ENCODE results near the gene SRP68. TPM values are rescaled to one million over a fixed set of nuclear protein-coding genes. Genes with fewer than 3 reads are reported as not detected.
A peak's percentile ranks its signal among the peaks of the same experiment; 100 is the strongest.

The SRP68 gene
- total RNA-seq, 2 donors from 2014 or later: 73.9 to 78.0 TPM

DNA sequence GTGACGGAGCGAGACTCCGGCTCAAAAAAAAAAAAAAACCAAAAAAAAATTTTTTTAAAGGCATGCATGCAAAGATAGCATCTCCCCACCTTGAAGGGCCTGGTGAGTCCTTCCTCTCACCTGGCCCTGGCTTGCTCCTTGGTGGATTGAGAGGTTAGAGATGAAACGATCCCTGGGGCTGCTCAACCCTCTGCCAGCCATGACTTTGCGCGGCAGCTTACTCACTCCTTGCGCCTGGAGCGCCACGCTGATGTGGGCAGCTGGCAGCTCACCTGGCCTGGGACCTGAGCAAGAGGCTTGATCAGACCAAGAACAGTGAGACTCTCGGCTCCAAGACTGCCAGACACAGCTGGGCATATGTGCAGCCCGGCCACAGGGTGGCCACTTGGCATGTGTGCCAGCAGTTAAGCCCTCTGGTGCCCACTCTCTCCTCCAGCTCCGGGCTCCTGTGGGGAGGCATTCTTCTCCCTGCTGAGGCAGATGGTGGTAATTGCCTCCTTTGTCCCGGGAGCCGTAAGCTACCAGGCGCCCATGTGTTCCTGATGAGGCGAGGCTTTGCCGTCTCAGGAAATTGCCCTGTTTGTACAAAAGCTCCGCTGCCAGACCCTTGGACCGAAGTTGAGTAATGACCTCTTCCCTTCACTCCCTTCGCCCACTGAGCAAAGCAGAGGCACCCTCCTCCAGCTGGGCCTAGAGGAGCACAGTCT, 40.1 kb downstream of the SRP68 start:
- Mint-ChIP-seq H3K4me1 (peaks cover 18% of the 10 kb centered on the region), H3K9me3 (no peaks in the 10 kb centered on the region), H3K4me3 (no peak overlapping the region), H3K27ac (no peak overlapping the region), H3K27me3 (ENCODE audit: insufficient read depth) (peaks cover 5% of the 10 kb centered on the region), H3K36me3 (ENCODE audit: low read depth) (no peaks in the 10 kb centered on the region)
- WGBS, 2 experiments (ENCODE audit: insufficient coverage in 1 of 2, insufficient read length in 1 of 2): 95 to 97% methylated on average over 11 to 20 of the region's 20 CpGs
- no peak overlapping the region for H3K27ac ChIP-seq (ENCODE audit: low read depth, low read length)
- no peaks in the 10 kb centered on the region for H3K9me3 ChIP-seq (ENCODE audit: control insufficient read depth, low read length)
- H3K4me1 ChIP-seq (ENCODE audit: control insufficient read depth, insufficient read depth, low read length): peaks cover 4% of the 10 kb centered on the region
- TF ChIP-seq, protein P1, sequence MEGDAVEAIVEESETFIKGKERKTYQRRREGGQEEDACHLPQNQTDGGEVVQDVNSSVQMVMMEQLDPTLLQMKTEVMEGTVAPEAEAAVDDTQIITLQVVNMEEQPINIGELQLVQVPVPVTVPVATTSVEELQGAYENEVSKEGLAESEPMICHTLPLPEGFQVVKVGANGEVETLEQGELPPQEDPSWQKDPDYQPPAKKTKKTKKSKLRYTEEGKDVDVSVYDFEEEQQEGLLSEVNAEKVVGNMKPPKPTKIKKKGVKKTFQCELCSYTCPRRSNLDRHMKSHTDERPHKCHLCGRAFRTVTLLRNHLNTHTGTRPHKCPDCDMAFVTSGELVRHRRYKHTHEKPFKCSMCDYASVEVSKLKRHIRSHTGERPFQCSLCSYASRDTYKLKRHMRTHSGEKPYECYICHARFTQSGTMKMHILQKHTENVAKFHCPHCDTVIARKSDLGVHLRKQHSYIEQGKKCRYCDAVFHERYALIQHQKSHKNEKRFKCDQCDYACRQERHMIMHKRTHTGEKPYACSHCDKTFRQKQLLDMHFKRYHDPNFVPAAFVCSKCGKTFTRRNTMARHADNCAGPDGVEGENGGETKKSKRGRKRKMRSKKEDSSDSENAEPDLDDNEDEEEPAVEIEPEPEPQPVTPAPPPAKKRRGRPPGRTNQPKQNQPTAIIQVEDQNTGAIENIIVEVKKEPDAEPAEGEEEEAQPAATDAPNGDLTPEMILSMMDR (conservative IDR thresholded peaks at IDR 0.05): no peak
- no peak for DNase-seq
- no peaks in the 10 kb centered on the region for H3K36me3 ChIP-seq (ENCODE audit: control insufficient read depth, insufficient read depth, low read length)
- H3K27me3 ChIP-seq (ENCODE audit: control insufficient read depth, insufficient read depth, low read length, poor library complexity, severe bottlenecking): no peaks in the 10 kb centered on the region
- no peak overlapping the region for H3K4me3 ChIP-seq (ENCODE audit: low read length)
- no peak overlapping the region for H3K9ac ChIP-seq (ENCODE audit: extremely low read depth, low read length, poor library complexity, severe bottlenecking)

DNA sequence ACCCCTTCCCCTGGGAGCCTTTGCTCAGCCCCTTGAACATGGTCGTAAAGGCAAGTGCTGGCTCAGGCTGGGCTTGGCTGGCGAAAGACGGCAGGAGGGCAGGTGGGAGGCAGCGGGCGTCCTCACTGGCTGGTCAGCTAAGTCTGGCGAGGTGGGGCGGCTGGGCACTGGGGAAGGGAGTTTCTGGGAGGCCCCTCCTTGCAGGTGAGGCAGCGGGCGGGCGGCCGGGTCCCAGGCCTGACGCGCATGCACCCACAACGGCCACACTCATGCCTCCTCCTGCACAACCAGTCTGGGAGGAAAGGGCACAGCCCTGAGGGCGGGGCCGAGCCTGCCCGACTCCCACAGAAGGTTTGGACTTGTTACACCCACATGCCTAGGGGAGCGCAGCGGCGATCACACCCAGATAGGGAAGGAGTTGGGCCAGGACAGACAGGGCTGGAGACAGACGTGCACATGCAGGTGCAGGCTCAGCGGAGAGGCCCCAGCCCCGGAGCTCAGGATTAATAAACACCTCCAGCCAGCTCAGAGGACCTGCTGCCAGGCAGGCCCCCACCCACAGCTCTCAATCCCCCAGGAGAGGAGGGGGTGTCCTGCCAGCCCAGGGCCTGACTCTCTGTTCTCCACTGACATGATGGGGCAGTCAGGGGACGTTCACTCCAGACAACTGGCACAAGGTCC, 45.0 kb downstream of the SRP68 start, which contains the start of gene EVPL:
TSS of gene EVPL (minus strand) at position 148 of the 681 bp plus-strand sequence. CDS start at position 40, 108 bp downstream.
- Histone ChIP-seq H3K36me3 (ENCODE audit: control insufficient read depth, insufficient read depth, low read length) (no peaks in the 10 kb centered on the region), H3K9me3 (ENCODE audit: control insufficient read depth, low read length) (no peaks in the 10 kb centered on the region), H3K9ac (ENCODE audit: extremely low read depth, low read length, poor library complexity, severe bottlenecking) (no peak within 1 kb of the TSS), H3K4me3 (ENCODE audit: low read length) (no peak within 1 kb of the TSS), H3K27ac (ENCODE audit: low read depth, low read length) (no peak within 1 kb of the TSS), H3K4me1 (ENCODE audit: control insufficient read depth, insufficient read depth, low read length) (peaks cover 4% of the 10 kb centered on the region), H3K27me3 (ENCODE audit: control insufficient read depth, insufficient read depth, low read length, poor library complexity, severe bottlenecking) (no peaks in the 10 kb centered on the region)
- TF ChIP-seq, protein P1 (conservative IDR thresholded peaks at IDR 0.05): no peak
- peak; percentile 75 for DNase-seq
- 93 to 95% methylated on average over 8 to 24 of the region's 24 CpGs for WGBS, 2 experiments (ENCODE audit: insufficient coverage in 1 of 2, insufficient read length in 1 of 2)
- Mint-ChIP-seq H3K9me3 (no peaks in the 10 kb centered on the region), H3K4me1 (peaks cover 12% of the 10 kb centered on the region), H3K27me3 (ENCODE audit: insufficient read depth) (peaks cover 5% of the 10 kb centered on the region), H3K36me3 (ENCODE audit: low read depth) (no peaks in the 10 kb centered on the region), H3K4me3 (no peak within 1 kb of the TSS), H3K27ac (no peak within 1 kb of the TSS)

DNA sequence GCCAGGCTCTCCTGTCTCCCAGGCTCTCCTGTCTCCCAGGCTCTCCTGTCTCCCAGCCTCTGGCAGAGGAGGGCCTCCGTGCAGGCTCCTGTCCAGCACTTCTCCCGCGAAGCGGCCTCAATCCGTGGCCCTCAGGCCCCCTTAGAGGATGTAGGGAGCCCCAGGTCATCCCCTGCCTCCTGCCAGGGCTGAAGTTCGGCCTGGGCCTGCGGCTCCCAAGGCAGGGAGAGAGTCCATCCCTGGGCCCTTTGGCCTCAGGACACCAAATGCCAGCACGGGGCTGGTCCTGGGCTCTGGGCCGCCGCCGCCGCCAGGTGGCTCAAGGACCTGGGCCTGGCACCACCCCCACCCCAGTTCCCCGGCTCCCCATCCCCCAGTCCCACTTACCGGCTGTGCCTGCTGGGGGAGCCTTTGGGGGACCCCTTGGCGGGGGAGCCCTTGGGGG, 45.6 kb downstream of the SRP68 start:
- WGBS, 2 experiments (ENCODE audit: insufficient coverage in 1 of 2, insufficient read length in 1 of 2): 90% methylated on average over 2 to 15 of the region's 15 CpGs
- no peak overlapping the region for H3K27ac ChIP-seq (ENCODE audit: low read depth, low read length)
- no peak overlapping the region for H3K27ac Mint-ChIP-seq

More for the DNA sequence above, 45.6 kb downstream of the SRP68 start:
- H3K36me3 Mint-ChIP-seq (ENCODE audit: low read depth): no peaks in the 10 kb centered on the region
- no peaks in the 10 kb centered on the region for H3K9me3 Mint-ChIP-seq
- TF ChIP-seq, protein P1 (conservative IDR thresholded peaks at IDR 0.05): no peak
- Histone ChIP-seq H3K4me3 (ENCODE audit: low read length) (no peak overlapping the region), H3K27me3 (ENCODE audit: control insufficient read depth, insufficient read depth, low read length, poor library complexity, severe bottlenecking) (no peaks in the 10 kb centered on the region), H3K9me3 (ENCODE audit: control insufficient read depth, low read length) (no peaks in the 10 kb centered on the region), H3K4me1 (ENCODE audit: control insufficient read depth, insufficient read depth, low read length) (peaks cover 4% of the 10 kb centered on the region), H3K36me3 (ENCODE audit: control insufficient read depth, insufficient read depth, low read length) (no peaks in the 10 kb centered on the region), H3K9ac (ENCODE audit: extremely low read depth, low read length, poor library complexity, severe bottlenecking) (no peak overlapping the region)
- H3K4me1 Mint-ChIP-seq: peaks cover 12% of the 10 kb centered on the region
- H3K27me3 Mint-ChIP-seq (ENCODE audit: insufficient read depth): peaks cover 5% of the 10 kb centered on the region
- no peak overlapping the region for H3K4me3 Mint-ChIP-seq
- DNase-seq: no peak

Measured in endodermal cell (in vitro differentiated cells).